GM12892 (cell line): ENCODE data around the gene NWD2.

Experiments used
- DNase-seq: peaks from one replicate; pipeline ENCODE4 v3.0.0; 2011; ENCODE audit not compliant: insufficient read length
- FAIRE-seq: peaks from 2 replicates; lab custom pipeline; 2011; peaks lifted over from hg19 to GRCh38; lab: Jason Lieb, UNC
- POLR2A ChIP-seq: IDR thresholded peaks from 2 replicates; pipeline ENCODE4 v1.6.1; 2011; ENCODE audit warnings: low read depth, low read length, control low read depth
- POLR2AphosphoS5 ChIP-seq: IDR thresholded peaks from 2 replicates; pipeline ENCODE4 v1.6.1; 2011; ENCODE audit warnings: low read depth, low read length, control low read depth
- TAF1 ChIP-seq: IDR thresholded peaks from 2 replicates; pipeline ENCODE4 v1.6.1; 2011; ENCODE audit warnings: low read depth, mild to moderate bottlenecking, control low read depth, low read length, borderline replicate concordance

The NWD2 gene

DNA sequence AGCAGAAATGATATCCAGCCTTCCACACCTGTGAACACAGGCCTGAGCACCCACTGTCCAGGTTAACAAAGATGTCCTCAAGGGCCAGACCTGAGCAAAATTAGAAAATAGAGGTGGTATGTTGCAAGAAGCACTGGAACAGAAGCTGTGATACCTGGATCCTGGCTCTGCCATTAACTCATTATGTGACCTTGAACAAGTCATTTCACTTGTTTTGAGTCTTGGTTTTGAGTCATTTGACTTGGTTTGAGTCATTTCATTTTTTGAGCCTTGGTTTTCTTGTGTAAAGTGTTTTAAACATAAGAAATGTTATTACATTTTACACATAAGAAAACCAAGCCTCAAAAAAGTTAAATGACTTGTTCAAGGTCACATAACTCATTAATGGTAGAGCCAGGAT is 2.9 kb upstream of the NWD2 start:
- DNase-seq: no peak
- FAIRE-seq: no peak
- TF ChIP-seq TAF1 (no peak), POLR2AphosphoS5 (no peak), POLR2A (no peak)

GRCh38 chr4:37243051-37243450 is 1.5 kb upstream of the NWD2 start:
- FAIRE-seq (no peak), DNase-seq (no peak)
- TF ChIP-seq TAF1 (no peak), POLR2AphosphoS5 (no peak), POLR2A (no peak)

- TF ChIP-seq TAF1: no peak
- no peak for TF ChIP-seq POLR2AphosphoS5
- DNase-seq: no peak
- FAIRE-seq: no peak
These were observed 591 bp upstream of the NWD2 start for GRCh38 chr4:37243722-37244582.

GRCh38 chr4:37245391-37245954 is 930 bp downstream of the NWD2 start:
- FAIRE-seq: no peak
- TF ChIP-seq POLR2AphosphoS5 (no peak), POLR2A (no peak), TAF1 (no peak)
- no peak for DNase-seq

GRCh38 chr4:37246891-37247290 is 2.3 kb downstream of the NWD2 start:
- TF ChIP-seq TAF1: no peak
- FAIRE-seq (no peak), DNase-seq (no peak)

GRCh38 chr4:37258221-37258620 is 13.7 kb downstream of the NWD2 start:
- FAIRE-seq (no peak), DNase-seq (no peak)
- TF ChIP-seq TAF1 (no peak), POLR2A (no peak), POLR2AphosphoS5 (no peak)

DNA sequence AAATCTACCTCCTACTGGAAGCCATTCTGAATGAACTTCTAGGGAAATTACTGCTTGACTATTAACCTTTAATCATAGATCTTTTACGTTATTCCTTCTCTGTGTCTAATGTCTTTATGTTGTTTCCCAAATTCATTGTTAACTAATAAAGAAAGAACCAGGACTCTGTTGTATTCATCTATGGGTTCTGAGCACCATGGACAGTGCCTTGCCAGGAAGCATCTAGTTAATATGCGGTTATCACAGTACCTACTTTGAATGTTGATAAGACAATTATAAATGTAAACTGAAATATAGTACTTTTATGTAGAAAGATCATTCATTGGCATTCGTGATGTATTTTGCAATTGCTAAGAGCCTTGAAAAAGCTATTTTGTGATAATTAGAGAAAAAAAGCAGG is 23.8 kb downstream of the NWD2 start:
- DNase-seq (no peak), FAIRE-seq (no peak)
- TF ChIP-seq POLR2A (no peak), TAF1 (no peak), POLR2AphosphoS5 (no peak)

DNA sequence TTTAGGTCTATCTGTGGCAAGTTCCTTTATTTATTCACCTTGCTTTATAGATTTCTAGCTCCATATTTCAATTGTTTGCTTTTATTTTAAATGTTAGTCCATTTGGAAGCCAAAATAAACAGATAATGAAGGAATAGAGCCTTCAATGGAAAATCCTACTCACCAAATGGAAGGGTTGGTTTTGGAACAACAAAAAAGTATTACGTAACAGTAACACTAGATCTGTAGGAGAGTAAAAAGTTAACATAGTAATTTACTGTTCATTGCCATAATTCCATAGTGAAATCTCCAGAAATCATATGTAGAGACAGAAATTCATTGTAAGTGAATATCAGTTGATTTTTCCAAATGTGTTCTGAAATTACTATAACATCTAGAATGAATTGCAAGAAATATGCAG is 34.6 kb downstream of the NWD2 start:
- DNase-seq (no peak), FAIRE-seq (no peak)
- TF ChIP-seq POLR2AphosphoS5 (no peak), TAF1 (no peak), POLR2A (no peak)

GRCh38 chr4:37279894-37280592 is 35.5 kb downstream of the NWD2 start:
- FAIRE-seq (no peak), DNase-seq (no peak)
- TF ChIP-seq TAF1: no peak
- no peak for TF ChIP-seq POLR2A
- TF ChIP-seq POLR2AphosphoS5: no peak

DNA sequence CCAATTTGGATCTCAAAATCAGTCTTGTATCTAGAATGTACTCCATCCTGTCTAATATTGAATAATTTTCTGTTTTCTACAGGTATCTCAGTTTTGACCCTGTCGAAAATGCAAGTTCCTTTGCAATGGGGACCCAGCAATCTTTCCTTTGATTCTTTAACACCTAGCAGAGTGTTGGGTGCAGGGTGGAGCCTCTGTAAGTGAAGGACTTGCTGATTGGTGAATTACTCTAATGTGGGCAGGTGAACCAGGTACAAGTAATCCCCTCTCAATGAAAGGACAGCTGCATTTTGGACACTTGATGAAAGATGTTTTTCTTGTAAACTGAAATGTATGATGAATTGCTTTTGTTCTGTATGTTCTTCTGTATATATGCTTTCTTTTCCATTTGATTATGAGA is 54.9 kb downstream of the NWD2 start:
- DNase-seq (no peak), FAIRE-seq (no peak)
- TF ChIP-seq POLR2A: no peak
- TF ChIP-seq TAF1: no peak
- TF ChIP-seq POLR2AphosphoS5: no peak

- FAIRE-seq (no peak), DNase-seq (no peak)
- TF ChIP-seq POLR2A (no peak), POLR2AphosphoS5 (no peak), TAF1 (no peak)
These were observed 60.1 kb downstream of the NWD2 start for GRCh38 chr4:37304612-37305011.

- TF ChIP-seq POLR2A (no peak), TAF1 (no peak), POLR2AphosphoS5 (no peak)
- no peak for DNase-seq
- no peak for FAIRE-seq
These were observed 61.4 kb downstream of the NWD2 start for GRCh38 chr4:37305984-37306383.
